AG09319 (cell line): ENCODE data around the gene NKPD1.

Experiments
- DNase-seq: peaks from one replicate; pipeline ENCODE4 v3.0.0-alpha.2; 2010; ENCODE audit warnings: low read depth; ENCODE audit errors: extremely low read depth
- TF ChIP-seq, protein P1 (sequence below): IDR thresholded peaks from 2 replicates; pipeline ENCODE4 v1.5.1; 2011; ENCODE audit warnings: low read depth, mild to moderate bottlenecking, inconsistent platforms, low read length, moderate library complexity

Gene NKPD1

DNA sequence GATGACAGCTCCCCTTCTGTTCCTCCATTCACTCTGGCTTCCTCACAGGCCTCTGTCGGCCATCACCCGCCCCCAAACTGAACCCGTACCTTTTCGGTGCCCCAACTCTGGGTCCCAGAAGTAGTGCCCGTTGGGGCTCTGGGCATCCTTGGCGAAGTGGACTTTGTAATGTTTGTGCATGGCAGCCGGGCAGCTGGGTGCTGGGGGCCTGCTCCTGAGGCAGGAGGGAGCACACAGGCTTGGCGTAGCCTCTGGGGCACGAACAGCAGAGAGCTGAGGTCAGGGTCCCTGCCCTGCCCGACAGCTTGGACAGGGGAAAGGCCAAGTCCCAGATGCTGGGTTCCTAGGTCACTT, 834 bp downstream of the NKPD1 start:
- DNase-seq: no peak
- TF ChIP-seq, protein P1, sequence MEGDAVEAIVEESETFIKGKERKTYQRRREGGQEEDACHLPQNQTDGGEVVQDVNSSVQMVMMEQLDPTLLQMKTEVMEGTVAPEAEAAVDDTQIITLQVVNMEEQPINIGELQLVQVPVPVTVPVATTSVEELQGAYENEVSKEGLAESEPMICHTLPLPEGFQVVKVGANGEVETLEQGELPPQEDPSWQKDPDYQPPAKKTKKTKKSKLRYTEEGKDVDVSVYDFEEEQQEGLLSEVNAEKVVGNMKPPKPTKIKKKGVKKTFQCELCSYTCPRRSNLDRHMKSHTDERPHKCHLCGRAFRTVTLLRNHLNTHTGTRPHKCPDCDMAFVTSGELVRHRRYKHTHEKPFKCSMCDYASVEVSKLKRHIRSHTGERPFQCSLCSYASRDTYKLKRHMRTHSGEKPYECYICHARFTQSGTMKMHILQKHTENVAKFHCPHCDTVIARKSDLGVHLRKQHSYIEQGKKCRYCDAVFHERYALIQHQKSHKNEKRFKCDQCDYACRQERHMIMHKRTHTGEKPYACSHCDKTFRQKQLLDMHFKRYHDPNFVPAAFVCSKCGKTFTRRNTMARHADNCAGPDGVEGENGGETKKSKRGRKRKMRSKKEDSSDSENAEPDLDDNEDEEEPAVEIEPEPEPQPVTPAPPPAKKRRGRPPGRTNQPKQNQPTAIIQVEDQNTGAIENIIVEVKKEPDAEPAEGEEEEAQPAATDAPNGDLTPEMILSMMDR: no peak

- DNase-seq: no peak
- TF ChIP-seq, protein P1: no peak
Measured at GRCh38 chr19:45159210-45159970, 1.4 kb downstream of the NKPD1 start.

- TF ChIP-seq, protein P1: no peak
- no peak for DNase-seq
Measured at GRCh38 chr19:45158503-45159209, 2.1 kb downstream of the NKPD1 start.

GRCh38 chr19:45156751-45157150, 4.0 kb downstream of the NKPD1 start:
- no peak for DNase-seq

GRCh38 chr19:45156011-45156630, 4.7 kb downstream of the NKPD1 start:
- TF ChIP-seq, protein P1: no peak

More at GRCh38 chr19:45156751-45157150, 4.0 kb downstream of the NKPD1 start:
- TF ChIP-seq, protein P1: no peak

DNA sequence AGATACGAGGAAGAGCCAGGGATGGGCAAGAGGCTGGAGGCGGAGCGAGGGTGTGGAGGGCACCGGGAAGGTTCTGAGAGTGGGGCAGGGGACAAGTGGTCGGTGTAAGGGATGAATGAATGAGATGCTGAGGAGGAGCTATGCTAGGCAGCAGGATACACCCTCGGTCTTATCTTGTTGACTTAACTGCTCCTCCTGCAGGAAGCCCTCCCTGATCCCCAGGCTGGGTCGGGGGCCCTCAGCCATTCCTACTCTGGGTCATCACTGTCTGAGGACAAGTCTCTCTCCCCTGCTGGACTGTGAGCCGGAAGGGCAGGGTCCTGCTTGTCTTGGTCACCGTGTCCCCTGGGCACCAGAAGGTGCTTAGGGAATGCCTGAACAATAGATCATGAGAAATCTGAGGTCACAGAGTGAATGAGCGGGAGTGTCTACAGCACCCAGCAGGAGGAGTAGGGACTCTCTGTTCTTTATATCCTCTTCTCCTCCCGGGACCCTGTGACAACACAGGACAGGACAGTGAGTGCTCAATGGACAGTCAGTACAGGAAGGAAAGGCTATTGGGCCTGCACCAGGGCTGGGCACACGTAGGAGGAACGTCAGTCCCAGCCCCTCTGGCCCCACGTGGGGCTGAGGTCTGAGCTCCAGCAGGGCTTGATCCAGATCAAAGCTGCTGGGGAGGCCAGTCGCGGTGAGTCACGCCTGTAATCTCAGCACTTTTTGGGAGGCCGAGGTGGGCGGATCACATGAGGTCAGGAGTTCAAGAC, 6.5 kb downstream of the NKPD1 start:
- TF ChIP-seq, protein P1: no peak
- no peak for DNase-seq

More at GRCh38 chr19:45156011-45156630, 4.7 kb downstream of the NKPD1 start:
- DNase-seq: no peak
